Measurements from ENCODE around the gene MMGT1. TPM values are rescaled to one million over a fixed set of nuclear protein-coding genes. Genes with fewer than 3 reads are reported as not detected.
"Not testable (repeated sequence)": the region's sequence is repeated elsewhere in the genome, so short reads cannot be mapped to it uniquely, and the experiment has no call there.

The MMGT1 gene
- total RNA-seq, 1 donor from 2014 or later, result 22.0 TPM

GRCh38 chrX:135927897-135928296, 45.9 kb downstream of the MMGT1 start:
- Histone ChIP-seq H3K27ac (ENCODE audit: low read depth, low read length) (no peak overlapping the region), H3K4me3 (ENCODE audit: insufficient read depth, low read depth, low read length) (no peak overlapping the region), H3K9ac (ENCODE audit: low read length) (no peak overlapping the region), H4K20me1 (ENCODE audit: insufficient read depth, low read length) (no peaks in the 10 kb centered on the region), H2AFZ (ENCODE audit: low read depth, low read length) (no peak overlapping the region), H3K36me3 (ENCODE audit: insufficient read depth, low read length) (no peaks in the 10 kb centered on the region), H3K27me3 (ENCODE audit: insufficient read depth, low read length) (no peaks in the 10 kb centered on the region), H3K4me1 (ENCODE audit: insufficient read depth, low read length) (no peaks in the 10 kb centered on the region), H3K79me2 (ENCODE audit: insufficient read depth, low read length) (no peaks in the 10 kb centered on the region), H3K9me3 (ENCODE audit: insufficient read depth, low read depth, low read length) (no peaks in the 10 kb centered on the region), H3K4me2 (ENCODE audit: low read length) (no peak overlapping the region)
- DNase-seq (ENCODE audit: low read depth), result no peak
- no peak overlapping the region for H3K4me3 Mint-ChIP-seq (ENCODE audit: unreplicated experiment)
- no peaks in the 10 kb centered on the region for H3K9me3 Mint-ChIP-seq (ENCODE audit: unreplicated experiment)
- TF ChIP-seq CTCF (IDR thresholded peaks at IDR 0.05; ENCODE audit: insufficient read depth, low read depth, low read length) (no peak), EZH2 (IDR thresholded peaks at IDR 0.05; ENCODE audit: insufficient read depth, low read length) (no peak)
- no peak for FAIRE-seq
- no peaks in the 10 kb centered on the region for H3K36me3 Mint-ChIP-seq (ENCODE audit: low read depth, unreplicated experiment)
- peaks cover 8% of the 10 kb centered on the region for H3K27me3 Mint-ChIP-seq (ENCODE audit: low read depth, unreplicated experiment)
- no peaks in the 10 kb centered on the region for H3K4me1 Mint-ChIP-seq (ENCODE audit: low read depth, unreplicated experiment)
- no peak overlapping the region for H3K27ac Mint-ChIP-seq (ENCODE audit: unreplicated experiment)

GRCh38 chrX:135923353-135923752, 50.4 kb downstream of the MMGT1 start:
- no peaks in the 10 kb centered on the region for H3K4me1 Mint-ChIP-seq (ENCODE audit: low read depth, unreplicated experiment)
- no peak for DNase-seq (ENCODE audit: low read depth)
- Histone ChIP-seq H3K9me3 (ENCODE audit: insufficient read depth, low read depth, low read length) (no peaks in the 10 kb centered on the region), H3K4me1 (ENCODE audit: insufficient read depth, low read length) (no peaks in the 10 kb centered on the region), H3K36me3 (ENCODE audit: insufficient read depth, low read length) (no peaks in the 10 kb centered on the region), H2AFZ (ENCODE audit: low read depth, low read length) (no peak overlapping the region), H3K4me3 (ENCODE audit: insufficient read depth, low read depth, low read length) (no peak overlapping the region), H3K27ac (ENCODE audit: low read depth, low read length) (no peak overlapping the region), H3K9ac (ENCODE audit: low read length) (no peak overlapping the region), H3K27me3 (ENCODE audit: insufficient read depth, low read length) (no peaks in the 10 kb centered on the region), H4K20me1 (ENCODE audit: insufficient read depth, low read length) (no peaks in the 10 kb centered on the region), H3K79me2 (ENCODE audit: insufficient read depth, low read length) (no peaks in the 10 kb centered on the region), H3K4me2 (ENCODE audit: low read length) (no peak overlapping the region)
- peaks cover 2% of the 10 kb centered on the region for H3K27me3 Mint-ChIP-seq (ENCODE audit: low read depth, unreplicated experiment)
- H3K9me3 Mint-ChIP-seq (ENCODE audit: unreplicated experiment), result no peaks in the 10 kb centered on the region
- FAIRE-seq, result no peak
- TF ChIP-seq CTCF (IDR thresholded peaks at IDR 0.05; ENCODE audit: insufficient read depth, low read depth, low read length) (no peak), EZH2 (IDR thresholded peaks at IDR 0.05; ENCODE audit: insufficient read depth, low read length) (no peak)
- H3K4me3 Mint-ChIP-seq (ENCODE audit: unreplicated experiment), result no peak overlapping the region
- H3K27ac Mint-ChIP-seq (ENCODE audit: unreplicated experiment), result no peak overlapping the region
- no peaks in the 10 kb centered on the region for H3K36me3 Mint-ChIP-seq (ENCODE audit: low read depth, unreplicated experiment)

GRCh38 chrX:135920516-135920915, 53.3 kb downstream of the MMGT1 start:
- FAIRE-seq, result peak; percentile 45
- not testable (repeated sequence) for H3K9me3 ChIP-seq (ENCODE audit: insufficient read depth, low read depth, low read length); H4K20me1 ChIP-seq (ENCODE audit: insufficient read depth, low read length); H3K27me3 Mint-ChIP-seq (ENCODE audit: low read depth, unreplicated experiment); H3K4me3 Mint-ChIP-seq (ENCODE audit: unreplicated experiment); H3K36me3 ChIP-seq (ENCODE audit: insufficient read depth, low read length); H3K27ac Mint-ChIP-seq (ENCODE audit: unreplicated experiment); DNase-seq (ENCODE audit: low read depth); H3K4me2 ChIP-seq (ENCODE audit: low read length); H3K79me2 ChIP-seq (ENCODE audit: insufficient read depth, low read length); H3K4me3 ChIP-seq (ENCODE audit: insufficient read depth, low read depth, low read length); H3K9me3 Mint-ChIP-seq (ENCODE audit: unreplicated experiment); H3K27ac ChIP-seq (ENCODE audit: low read depth, low read length); H3K9ac ChIP-seq (ENCODE audit: low read length); H3K27me3 ChIP-seq (ENCODE audit: insufficient read depth, low read length); H3K4me1 ChIP-seq (ENCODE audit: insufficient read depth, low read length); H3K4me1 Mint-ChIP-seq (ENCODE audit: low read depth, unreplicated experiment); H3K36me3 Mint-ChIP-seq (ENCODE audit: low read depth, unreplicated experiment); H2AFZ ChIP-seq (ENCODE audit: low read depth, low read length)

Measured in astrocyte (in vitro differentiated cells and primary cell).